Suprapubic skin (tissue), 4 donors: Measurements from ENCODE around the gene ANKRD13B.

Source experiments
- POLR2A ChIP-seq, 2 donors: fragments of 450-650 bp; IDR thresholded peaks; one replicate each; pipeline ENCODE4 v1.6.1; 2017; ENCODE audit warnings: antibody characterized with exemption in 2 of 2, mild to moderate bottlenecking in 2 of 2, moderate library complexity in 2 of 2
- POLR2AphosphoS5 ChIP-seq, 3 donors: sonication (generic); formaldehyde crosslinking; IDR thresholded peaks; one replicate each; pipeline ENCODE4 v1.6.1; 2017; ENCODE audit warnings: antibody characterized with exemption in 3 of 3
- TF ChIP-seq, protein P1 (sequence below), 2 donors: fragments of 200-600 bp in 1 of 2; fragments of 450-650 bp in 1 of 2; sonication (generic) in 1 of 2; IDR thresholded peaks; one replicate each; pipeline ENCODE4 v1.5.1; 2016 to 2019; ENCODE audit warnings: antibody characterized with exemption in 2 of 2, mild to moderate bottlenecking in 1 of 2, moderate library complexity in 1 of 2

DNA sequence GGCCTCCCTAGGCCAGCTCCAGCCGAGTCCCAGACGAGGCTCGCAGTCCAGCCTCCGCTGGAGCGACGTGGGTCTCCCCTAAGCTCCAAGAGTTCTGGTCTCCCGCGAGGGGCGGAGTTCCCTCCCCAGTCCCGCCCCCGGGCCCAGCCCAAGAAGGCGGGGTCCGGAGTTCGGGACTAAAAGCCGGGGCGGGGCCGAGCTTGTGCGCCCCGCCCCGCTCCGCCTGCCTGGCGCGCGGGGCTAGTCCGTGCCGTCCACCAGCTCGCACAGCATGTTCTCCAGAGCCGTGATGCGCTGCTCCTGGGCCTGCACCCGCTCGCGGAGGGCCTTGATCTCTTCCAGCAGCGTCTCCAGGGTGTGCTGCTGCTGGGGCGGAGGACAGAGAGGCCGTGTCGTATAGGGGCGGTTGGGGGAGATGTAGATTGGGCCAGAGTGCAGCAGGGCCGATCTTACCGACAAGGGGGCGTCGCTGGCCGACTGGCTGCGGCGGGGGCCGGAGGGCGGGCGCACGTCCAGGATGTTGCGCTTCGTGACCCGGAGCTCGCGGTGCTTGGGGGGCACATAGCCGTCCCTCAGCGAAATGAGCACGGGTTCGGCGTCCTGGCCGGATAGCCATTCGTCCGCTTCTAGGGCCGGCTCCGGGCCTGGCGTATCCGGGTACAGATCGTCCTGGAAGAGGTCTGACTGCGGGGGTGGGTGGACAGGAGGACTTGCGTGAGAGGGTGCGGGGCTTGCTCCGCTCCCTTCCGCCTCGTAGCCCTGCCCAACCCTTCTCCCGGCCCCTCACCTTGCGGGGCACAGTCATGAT, 22.8 kb downstream of the ANKRD13B start:
- TF ChIP-seq, protein P1, sequence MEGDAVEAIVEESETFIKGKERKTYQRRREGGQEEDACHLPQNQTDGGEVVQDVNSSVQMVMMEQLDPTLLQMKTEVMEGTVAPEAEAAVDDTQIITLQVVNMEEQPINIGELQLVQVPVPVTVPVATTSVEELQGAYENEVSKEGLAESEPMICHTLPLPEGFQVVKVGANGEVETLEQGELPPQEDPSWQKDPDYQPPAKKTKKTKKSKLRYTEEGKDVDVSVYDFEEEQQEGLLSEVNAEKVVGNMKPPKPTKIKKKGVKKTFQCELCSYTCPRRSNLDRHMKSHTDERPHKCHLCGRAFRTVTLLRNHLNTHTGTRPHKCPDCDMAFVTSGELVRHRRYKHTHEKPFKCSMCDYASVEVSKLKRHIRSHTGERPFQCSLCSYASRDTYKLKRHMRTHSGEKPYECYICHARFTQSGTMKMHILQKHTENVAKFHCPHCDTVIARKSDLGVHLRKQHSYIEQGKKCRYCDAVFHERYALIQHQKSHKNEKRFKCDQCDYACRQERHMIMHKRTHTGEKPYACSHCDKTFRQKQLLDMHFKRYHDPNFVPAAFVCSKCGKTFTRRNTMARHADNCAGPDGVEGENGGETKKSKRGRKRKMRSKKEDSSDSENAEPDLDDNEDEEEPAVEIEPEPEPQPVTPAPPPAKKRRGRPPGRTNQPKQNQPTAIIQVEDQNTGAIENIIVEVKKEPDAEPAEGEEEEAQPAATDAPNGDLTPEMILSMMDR (IDR thresholded peaks at IDR 0.05): no peak
- TF ChIP-seq POLR2A (IDR thresholded peaks at IDR 0.05) (no peak), POLR2AphosphoS5 (IDR thresholded peaks at IDR 0.05) (no peak)
